MM.1S (cell line): ENCODE measurements around the gene PPP1R12C.
A peak's percentile ranks its signal among the peaks of the same experiment; 100 is the strongest.

ENCODE experiments used
- DNase-seq: peaks from one replicate; pipeline ENCODE4 v3.0.0-alpha.2; 2015
- H2AFZ ChIP-seq: fragments of 300-600 bp; sonication (generic); 2 replicates; pipeline ENCODE4 v1.6.0; 2016; ENCODE audit warnings: antibody characterized with exemption, low read length
- H3F3A ChIP-seq: fragments of 300-600 bp; sonication (generic); 2 replicates; pipeline ENCODE4 v1.6.1; 2016; ENCODE audit warnings: mild to moderate bottlenecking, antibody characterized with exemption, low read length, moderate library complexity, mixed read lengths; ENCODE audit not compliant: insufficient read depth
- H3K27ac ChIP-seq: fragments of 300-600 bp; sonication (generic); 2 replicates; pipeline ENCODE4 v1.5.1; 2016; ENCODE audit warnings: mild to moderate bottlenecking, low read length
- H3K27me3 ChIP-seq: fragments of 300-600 bp; sonication (generic); replicated peaks from 2 replicates; pipeline ENCODE4 v1.6.0; 2016; ENCODE audit warnings: low read length; ENCODE audit not compliant: insufficient read depth
- H3K36me3 ChIP-seq: fragments of 300-600 bp; sonication (generic); replicated peaks from 2 replicates; pipeline ENCODE4 v1.6.1; 2016; ENCODE audit warnings: mild to moderate bottlenecking, low read length, mixed read lengths; ENCODE audit not compliant: insufficient read depth
- H3K4me1 ChIP-seq: fragments of 300-600 bp; sonication (generic); 2 replicates; pipeline ENCODE4 v1.6.1; 2016; ENCODE audit warnings: low read length, mixed read lengths
- H3K4me2 ChIP-seq: fragments of 300-600 bp; sonication (generic); 2 replicates; pipeline ENCODE4 v1.6.0; 2016; ENCODE audit warnings: low read depth, low read length
- H3K4me3 ChIP-seq: fragments of 300-600 bp; sonication (generic); 2 replicates; pipeline ENCODE4 v1.5.1; 2016; ENCODE audit warnings: low read length, mixed read lengths
- H3K79me2 ChIP-seq: fragments of 300-600 bp; sonication (generic); 2 replicates; pipeline ENCODE4 v1.6.1; 2016; ENCODE audit warnings: mixed run types, low read length, mixed read lengths
- H3K9ac ChIP-seq: fragments of 300-600 bp; sonication (generic); 2 replicates; pipeline ENCODE4 v1.6.1; 2016; ENCODE audit warnings: low read length, mixed read lengths
- H3K9me2 ChIP-seq: fragments of 300-600 bp; sonication (generic); replicated peaks from 2 replicates; pipeline ENCODE4 v1.6.1; 2016; ENCODE audit warnings: mild to moderate bottlenecking, low read length, mixed read lengths; ENCODE audit not compliant: insufficient read depth
- H3K9me3 ChIP-seq: fragments of 300-600 bp; sonication (generic); replicated peaks from 2 replicates; pipeline ENCODE4 v1.6.1; 2016; ENCODE audit warnings: mild to moderate bottlenecking, low read length, mixed read lengths; ENCODE audit not compliant: insufficient read depth
- H4K20me1 ChIP-seq: fragments of 300-600 bp; sonication (generic); 2 replicates; pipeline ENCODE4 v1.6.1; 2016; ENCODE audit warnings: mild to moderate bottlenecking, low read length, moderate library complexity, mixed read lengths; ENCODE audit not compliant: insufficient read depth
- CTCF ChIP-seq: fragments of 300-600 bp; sonication (generic); IDR thresholded peaks from 2 replicates; pipeline ENCODE4 v1.5.1; 2016; ENCODE audit warnings: antibody characterized with exemption, low read length, mixed read lengths
- EZH2 ChIP-seq: fragments of 300-600 bp; sonication (generic); optimal IDR thresholded peaks from 2 replicates; pipeline ENCODE3; 2017; ENCODE audit warnings: low read depth, mild to moderate bottlenecking, antibody characterized with exemption, low read length, mixed read lengths
- EZH2phosphoT487 ChIP-seq: fragments of 300-600 bp; sonication (generic); IDR thresholded peaks from 2 replicates; pipeline ENCODE4 v1.6.1; 2018; ENCODE audit warnings: antibody characterized with exemption, low read length

Gene PPP1R12C

GRCh38 chr19:55116859-55117662, at the start of gene PPP1R12C:
Gene PPP1R12C, minus strand, starts transcription at chr19:55117637. Its CDS starts 94 bp downstream, at chr19:55117543.
- peak within 1 kb of the TSS; percentile 72 for H3K9ac ChIP-seq
- no peak for DNase-seq
- no peaks in the 10 kb centered on the region for H3K9me3 ChIP-seq
- H3K27me3 ChIP-seq = peaks cover 30% of the 10 kb centered on the region
- H3K9me2 ChIP-seq = no peaks in the 10 kb centered on the region
- peak within 1 kb of the TSS; percentile 83 for H2AFZ ChIP-seq
- H3K4me2 ChIP-seq = peak within 1 kb of the TSS; percentile 93
- peak within 1 kb of the TSS; percentile 24; the same call in 1 of the 2 replicates for H3K27ac ChIP-seq
- peaks cover 49% of the 10 kb centered on the region for H3K79me2 ChIP-seq
- H4K20me1 ChIP-seq = no peaks in the 10 kb centered on the region
- H3K4me1 ChIP-seq = peaks cover 10% of the 10 kb centered on the region; the same call in 1 of the 2 replicates
- TF ChIP-seq EZH2phosphoT487 = no peak
- TF ChIP-seq EZH2 = no peak
- TF ChIP-seq CTCF = no peak
- H3F3A ChIP-seq = 0 out of 2 replicates have a peak, but pooled peaks cover 4% of the 10 kb centered on the region
- peak within 1 kb of the TSS; percentile 81 for H3K4me3 ChIP-seq
- no peaks in the 10 kb centered on the region for H3K36me3 ChIP-seq

GRCh38 chr19:55166530-55167268, 49.3 kb upstream of the PPP1R12C start, which contains the start of gene DNAAF3:
Gene DNAAF3, minus strand, starts transcription at chr19:55166613. Its CDS starts 200 bp downstream, at chr19:55166413.
- no peaks in the 10 kb centered on the region for H3K9me3 ChIP-seq
- H4K20me1 ChIP-seq = no peaks in the 10 kb centered on the region
- no peak within 1 kb of the TSS for H3K9ac ChIP-seq
- peak; percentile 93 for DNase-seq
- TF ChIP-seq EZH2 (no peak), EZH2phosphoT487 (no peak), CTCF (no peak)
- peaks cover 4% of the 10 kb centered on the region; the same call in 1 of the 2 replicates for H3K4me1 ChIP-seq
- H3K4me3 ChIP-seq = peak within 1 kb of the TSS; percentile 45
- H2AFZ ChIP-seq = peak within 1 kb of the TSS; percentile 68
- H3K4me2 ChIP-seq = peak within 1 kb of the TSS; percentile 77; the same call in 1 of the 2 replicates
- H3K9me2 ChIP-seq = no peaks in the 10 kb centered on the region
- H3K36me3 ChIP-seq = no peaks in the 10 kb centered on the region
- no peaks in the 10 kb centered on the region for H3F3A ChIP-seq
- H3K27ac ChIP-seq = no peak within 1 kb of the TSS
- H3K27me3 ChIP-seq = peaks cover 86% of the 10 kb centered on the region
- H3K79me2 ChIP-seq = no peaks in the 10 kb centered on the region

GRCh38 chr19:55165952-55166529, 48.6 kb upstream of the PPP1R12C start:
- Histone ChIP-seq H3K27ac (no peak overlapping the region), H3K4me1 (peaks cover 4% of the 10 kb centered on the region; the same call in 1 of the 2 replicates), H2AFZ (peak overlapping the region; percentile 68), H4K20me1 (no peaks in the 10 kb centered on the region), H3K9me2 (no peaks in the 10 kb centered on the region), H3K9ac (no peak overlapping the region), H3K27me3 (peaks cover 83% of the 10 kb centered on the region), H3K4me3 (peak overlapping the region; percentile 45), H3F3A (no peaks in the 10 kb centered on the region), H3K36me3 (no peaks in the 10 kb centered on the region), H3K9me3 (no peaks in the 10 kb centered on the region), H3K79me2 (no peaks in the 10 kb centered on the region), H3K4me2 (peak overlapping the region; percentile 77; the same call in 1 of the 2 replicates)
- DNase-seq = peak; percentile 63
- peak; percentile 44 for TF ChIP-seq CTCF
- TF ChIP-seq EZH2 = no peak
